ENCODE measurements around the gene POU4F1. TPM values are rescaled to one million over a fixed set of nuclear protein-coding genes. Genes with fewer than 3 reads are reported as not detected.

POU4F1 gene
- total RNA-seq, 6 experiments from 2014 or later: 0.07 to 0.25 (median 0.19) TPM; not detected in 3

DNA sequence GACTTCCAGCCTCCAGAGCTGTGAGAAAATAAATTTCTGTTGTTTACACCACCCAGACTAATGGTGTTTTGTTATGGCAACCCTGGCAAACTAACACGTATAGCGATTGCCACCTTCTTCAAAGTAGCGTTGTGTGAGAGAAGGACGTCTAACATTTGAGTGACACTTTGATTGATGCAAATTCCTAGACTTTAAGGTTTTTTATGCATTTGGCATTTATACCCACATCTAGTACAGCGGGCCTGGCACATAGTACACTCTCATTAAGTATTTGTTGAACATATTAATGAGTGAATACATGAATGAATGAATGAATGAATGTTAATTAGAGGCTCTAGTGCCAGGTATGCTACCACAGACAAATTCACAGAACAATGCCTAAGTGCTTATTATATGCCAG is 36.7 kb downstream of the POU4F1 start:
- H3K36me3 ChIP-seq: no peaks in the 10 kb centered on the region
- WGBS (ENCODE audit: insufficient coverage, low coverage, low lambda C conversion rate, missing lambda C conversion rate): 87% methylated on average over 5 of the region's 5 CpGs
- H3K9me3 ChIP-seq: no peaks in the 10 kb centered on the region
- H3K4me1 ChIP-seq: no peaks in the 10 kb centered on the region
- DNase-seq: no peak
- H3K27ac ChIP-seq: no peak overlapping the region
- no peak for ATAC-seq
- intact Hi-C loops (cut with DNase I): no loop called here
- no peak overlapping the region for H3K4me3 ChIP-seq
- H3K27me3 ChIP-seq: no peaks in the 10 kb centered on the region
- TF ChIP-seq, protein P1, sequence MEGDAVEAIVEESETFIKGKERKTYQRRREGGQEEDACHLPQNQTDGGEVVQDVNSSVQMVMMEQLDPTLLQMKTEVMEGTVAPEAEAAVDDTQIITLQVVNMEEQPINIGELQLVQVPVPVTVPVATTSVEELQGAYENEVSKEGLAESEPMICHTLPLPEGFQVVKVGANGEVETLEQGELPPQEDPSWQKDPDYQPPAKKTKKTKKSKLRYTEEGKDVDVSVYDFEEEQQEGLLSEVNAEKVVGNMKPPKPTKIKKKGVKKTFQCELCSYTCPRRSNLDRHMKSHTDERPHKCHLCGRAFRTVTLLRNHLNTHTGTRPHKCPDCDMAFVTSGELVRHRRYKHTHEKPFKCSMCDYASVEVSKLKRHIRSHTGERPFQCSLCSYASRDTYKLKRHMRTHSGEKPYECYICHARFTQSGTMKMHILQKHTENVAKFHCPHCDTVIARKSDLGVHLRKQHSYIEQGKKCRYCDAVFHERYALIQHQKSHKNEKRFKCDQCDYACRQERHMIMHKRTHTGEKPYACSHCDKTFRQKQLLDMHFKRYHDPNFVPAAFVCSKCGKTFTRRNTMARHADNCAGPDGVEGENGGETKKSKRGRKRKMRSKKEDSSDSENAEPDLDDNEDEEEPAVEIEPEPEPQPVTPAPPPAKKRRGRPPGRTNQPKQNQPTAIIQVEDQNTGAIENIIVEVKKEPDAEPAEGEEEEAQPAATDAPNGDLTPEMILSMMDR (IDR thresholded peaks at IDR 0.05): no peak
- no peak for TF ChIP-seq POLR2A (IDR thresholded peaks at IDR 0.05)

- intact Hi-C loops (cut with DNase I): no loop called here
- Histone ChIP-seq H3K4me3 (no peak overlapping the region), H3K27me3 (peaks cover 0 to 6% of the 10 kb centered on the region in 2 donors), H3K36me3 (no peaks in the 10 kb centered on the region), H3K4me1 (no peaks in the 10 kb centered on the region), H3K9me3 (no peaks in the 10 kb centered on the region), H3K27ac (no peak overlapping the region)
- DNase-seq (no peak), ATAC-seq (no peak)
- WGBS (ENCODE audit: insufficient coverage, low coverage, low lambda C conversion rate, missing lambda C conversion rate): 15% methylated on average over 3 of the region's 5 CpGs
- no peak for TF ChIP-seq POLR2A (IDR thresholded peaks at IDR 0.05)
- TF ChIP-seq, protein P1 (IDR thresholded peaks at IDR 0.05): no peak
These were observed 41.0 kb downstream of the POU4F1 start for GRCh38 chr13:78562237-78562889.

Other genes starting within 250 kb of the POU4F1 start
- gene OBI1, start 55.6 kb upstream of the POU4F1 start, total RNA-seq: 1 to 10 TPM; 1.7 to 3.6 (median 2.8) TPM

Measured in right lobe of liver (tissue), 6 donors.